ENCODE data around the gene EFNA5.
A peak's percentile ranks its signal among the peaks of the same experiment; 100 is the strongest.

The EFNA5 gene

GRCh38 chr5:107418071-107418470 is 252.7 kb downstream of the EFNA5 start:
- DNase-seq: no peak

GRCh38 chr5:107415762-107416161 is 255.0 kb downstream of the EFNA5 start:
- no peak for DNase-seq

GRCh38 chr5:107414802-107415201 is 255.9 kb downstream of the EFNA5 start:
- DNase-seq: no peak

- DNase-seq: no peak
These were observed 257.0 kb downstream of the EFNA5 start for GRCh38 chr5:107413754-107414153.

- DNase-seq: peak; percentile 60
These were observed 262.2 kb downstream of the EFNA5 start for GRCh38 chr5:107408564-107408963.

GRCh38 chr5:107407713-107408298 is 262.9 kb downstream of the EFNA5 start:
- no peak for DNase-seq

GRCh38 chr5:107404595-107405374 is 266.0 kb downstream of the EFNA5 start:
- DNase-seq: no peak

- no peak for DNase-seq
These were observed 267.3 kb downstream of the EFNA5 start for GRCh38 chr5:107403228-107403953.

- DNase-seq: no peak
These were observed 268.1 kb downstream of the EFNA5 start for GRCh38 chr5:107402434-107403227.

GRCh38 chr5:107401470-107402122 is 269.1 kb downstream of the EFNA5 start:
- no peak for DNase-seq

- DNase-seq: no peak
These were observed 270.4 kb downstream of the EFNA5 start for GRCh38 chr5:107400328-107400727.

- DNase-seq: no peak
These were observed 272.0 kb downstream of the EFNA5 start for GRCh38 chr5:107398703-107399102.

- DNase-seq: no peak
These were observed 274.4 kb downstream of the EFNA5 start for GRCh38 chr5:107396351-107396690.

- no peak for DNase-seq
These were observed 274.9 kb downstream of the EFNA5 start for GRCh38 chr5:107395632-107396350.

GRCh38 chr5:107393851-107394250 is 276.9 kb downstream of the EFNA5 start:
- DNase-seq: no peak

- DNase-seq: no peak
These were observed 278.9 kb downstream of the EFNA5 start for GRCh38 chr5:107391787-107392186.

GRCh38 chr5:107389775-107390148 is 281.0 kb downstream of the EFNA5 start:
- DNase-seq: peak; percentile 39

GRCh38 chr5:107389130-107389774 is 281.5 kb downstream of the EFNA5 start:
- peak; percentile 38 for DNase-seq

GRCh38 chr5:107388141-107388861 is 282.4 kb downstream of the EFNA5 start:
- no peak for DNase-seq

- DNase-seq: no peak
These were observed 283.1 kb downstream of the EFNA5 start for GRCh38 chr5:107387526-107388140.
